ENCODE measurements around the gene USP10.
"Not testable (repeated sequence)": the region's sequence is repeated elsewhere in the genome, so short reads cannot be mapped to it uniquely, and the experiment has no call there.

USP10 gene

GRCh38 chr16:84726079-84726668 is 26.4 kb downstream of the USP10 start:
- peak; percentile 69 to 75 for DNase-seq (ENCODE audit: low read depth in 2 of 2)

DNA sequence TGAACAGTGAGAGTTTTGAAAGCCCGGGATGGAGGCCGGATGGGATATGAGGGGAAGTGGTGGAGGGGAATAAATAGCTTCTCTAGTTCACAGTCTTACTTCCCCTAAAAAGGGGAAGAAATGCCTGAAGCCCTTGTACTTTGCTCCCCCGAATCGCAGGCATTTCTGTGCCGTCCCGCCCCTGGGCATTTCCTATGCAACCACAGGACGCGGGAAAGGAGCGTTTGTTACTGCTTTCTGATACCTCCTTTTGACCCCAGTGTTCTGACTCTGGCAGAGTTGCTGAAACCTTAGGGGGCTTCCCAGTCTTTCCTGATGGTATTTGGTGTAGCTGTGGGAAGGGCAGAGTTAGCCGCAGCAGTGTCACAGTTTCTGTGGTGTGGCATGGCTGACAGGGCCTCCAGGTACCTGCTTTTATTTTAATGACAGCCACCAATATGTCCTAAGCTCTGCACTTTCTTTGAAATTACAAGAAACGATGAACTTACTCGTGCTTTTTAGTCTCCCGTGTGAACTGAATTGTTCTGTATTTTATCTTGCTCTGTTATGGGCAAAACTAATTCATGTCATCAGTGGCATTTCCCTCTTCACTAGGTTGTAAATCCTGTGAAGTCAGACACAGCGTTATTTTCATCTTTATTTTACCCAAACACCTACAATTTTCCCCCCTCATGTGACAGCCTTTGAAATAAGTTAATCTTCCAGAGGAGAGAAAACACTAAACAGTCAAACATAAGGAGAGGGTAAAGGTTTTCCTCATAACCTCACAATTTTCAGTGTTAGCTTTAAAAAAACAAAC is 27.1 kb downstream of the USP10 start:
- DNase-seq (ENCODE audit: low read depth in 2 of 2) = no peak

GRCh38 chr16:84728853-84729424 is 29.1 kb downstream of the USP10 start:
- no peak for DNase-seq (ENCODE audit: low read depth in 2 of 2)

DNA sequence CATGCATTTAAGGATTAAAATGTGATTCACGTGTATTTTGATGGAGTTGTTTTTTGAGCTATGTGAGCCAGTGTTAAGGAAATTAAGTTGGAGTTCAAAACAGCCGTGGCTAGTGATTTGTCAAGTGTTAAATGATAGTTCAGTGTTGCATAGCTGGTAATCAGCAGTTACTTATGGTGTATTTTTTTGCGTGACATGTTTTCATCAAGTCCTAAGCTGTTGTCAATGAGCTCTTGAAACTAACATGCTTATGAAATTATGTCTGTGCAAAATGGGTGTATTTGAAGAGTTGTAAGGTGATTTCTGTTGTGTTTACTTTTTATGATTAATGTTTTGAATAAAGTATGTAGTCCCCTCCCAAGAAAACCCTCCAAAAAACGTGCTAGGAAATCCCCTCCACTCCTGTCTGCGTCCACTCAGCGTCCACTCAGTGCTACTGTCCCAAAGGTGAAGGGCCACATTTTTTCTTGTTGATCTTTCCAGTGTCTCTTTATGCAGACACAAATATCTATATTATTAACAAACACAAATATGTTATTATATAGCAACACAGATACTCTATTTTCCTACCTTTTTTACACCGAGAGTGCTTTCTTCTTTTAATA is 30.0 kb downstream of the USP10 start:
- no peak for DNase-seq (ENCODE audit: low read depth in 2 of 2)

- no peak for DNase-seq (ENCODE audit: low read depth in 2 of 2)
Measured at GRCh38 chr16:84730406-84731106, 30.8 kb downstream of the USP10 start.

- DNase-seq (ENCODE audit: low read depth in 2 of 2) = not testable (repeated sequence)
Measured at GRCh38 chr16:84732332-84732673, 32.5 kb downstream of the USP10 start.

DNA sequence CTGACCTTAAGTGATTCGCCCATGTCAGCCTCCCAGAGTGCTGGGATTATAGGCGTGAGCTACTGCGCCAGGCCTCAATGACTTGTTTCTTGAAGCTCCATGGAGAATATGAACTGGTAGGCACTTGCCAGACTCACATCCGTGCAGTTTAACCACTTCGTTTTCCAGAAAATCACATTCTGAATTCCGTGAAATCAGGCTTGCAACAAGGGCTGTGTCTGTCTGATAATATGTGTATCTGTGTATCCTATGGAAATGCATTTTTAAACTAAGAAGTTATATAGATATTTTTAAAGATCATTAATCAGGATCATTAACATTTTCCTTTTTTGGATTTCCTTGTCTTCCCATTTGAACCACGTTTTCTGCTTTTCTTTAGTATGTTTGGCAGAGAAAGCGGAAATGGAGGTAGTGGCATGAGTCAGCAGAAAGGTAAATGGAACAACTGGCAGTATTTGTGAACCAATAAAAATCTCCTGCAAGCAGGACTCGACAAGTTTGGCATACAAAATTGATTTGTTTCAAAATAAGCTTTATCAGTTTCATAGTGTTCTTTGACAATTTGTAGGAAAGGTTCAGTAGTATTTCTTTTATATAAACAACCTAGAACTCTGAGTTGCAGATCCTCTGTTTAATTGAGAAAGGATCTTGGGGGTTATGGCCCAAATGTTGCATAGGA is 33.0 kb downstream of the USP10 start:
- DNase-seq (ENCODE audit: low read depth in 2 of 2) = no peak

DNA sequence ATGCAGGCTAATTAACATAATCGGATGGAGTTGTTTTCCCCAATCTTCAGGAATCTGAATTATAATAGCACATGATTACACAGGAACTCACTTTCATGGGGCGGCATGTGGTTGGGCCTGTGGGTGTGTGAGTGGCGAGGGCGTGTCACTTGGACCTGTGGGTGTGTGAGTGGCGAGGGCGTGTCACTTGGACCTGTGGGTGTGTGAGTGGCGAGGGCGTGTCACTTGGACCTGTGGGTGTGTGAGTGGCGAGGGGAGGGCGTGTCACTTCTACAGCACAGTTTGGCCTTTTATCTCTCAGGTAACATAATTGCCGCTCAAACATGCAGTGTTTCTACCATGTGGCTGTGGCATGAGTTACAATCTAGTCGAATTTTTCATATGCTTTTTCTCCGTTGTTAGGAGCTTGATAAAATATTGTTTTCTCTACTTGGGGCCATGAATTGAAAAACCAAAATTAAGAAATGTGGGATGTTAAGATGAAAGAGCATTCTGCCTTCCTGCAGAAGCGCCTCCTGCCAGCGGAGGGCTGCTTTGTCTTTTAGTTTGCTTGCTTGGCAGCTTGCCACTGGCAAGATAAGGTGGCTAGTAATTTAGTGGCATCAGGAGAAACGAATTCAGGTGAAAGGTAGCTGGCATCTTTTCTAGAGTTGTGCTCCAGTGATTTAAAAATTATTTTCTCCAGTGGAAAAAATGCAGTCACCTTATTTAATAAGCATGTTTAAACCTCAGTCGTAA is 36.2 kb downstream of the USP10 start:
- DNase-seq (ENCODE audit: low read depth in 2 of 2) = no peak

GRCh38 chr16:84737192-84738011 is 37.6 kb downstream of the USP10 start:
- DNase-seq (ENCODE audit: low read depth in 2 of 2) = no peak

GRCh38 chr16:84738255-84739038 is 38.6 kb downstream of the USP10 start:
- peak; percentile 38 to 51 for DNase-seq (ENCODE audit: low read depth in 2 of 2)

GRCh38 chr16:84739349-84740124 is 39.7 kb downstream of the USP10 start:
- no peak for DNase-seq (ENCODE audit: low read depth in 2 of 2)

DNA sequence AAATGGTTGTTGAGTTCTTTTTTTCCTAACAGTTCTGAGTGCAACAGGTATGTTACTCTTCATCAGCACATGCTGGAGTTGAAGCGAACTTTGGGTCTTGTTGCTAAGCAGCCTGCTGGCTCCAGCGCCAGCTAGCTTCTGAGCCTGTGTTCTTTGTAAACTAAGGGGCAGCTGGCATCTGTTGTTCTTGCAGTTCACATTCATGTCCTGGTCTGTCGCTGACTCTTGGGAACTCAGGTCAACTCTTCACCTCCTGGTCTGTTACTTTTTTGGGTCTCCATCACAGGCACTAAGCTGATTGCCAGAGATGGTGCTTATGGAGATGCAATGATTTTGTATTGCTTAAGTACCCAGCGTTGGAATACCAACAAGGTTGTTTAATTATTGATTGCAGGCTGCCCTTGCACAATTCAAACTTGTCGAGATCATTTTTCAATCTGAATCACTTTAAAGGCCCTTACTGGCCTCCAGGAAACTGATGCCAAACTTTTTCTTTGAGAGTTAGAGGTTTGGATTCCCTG is 40.9 kb downstream of the USP10 start:
- no peak for DNase-seq (ENCODE audit: low read depth in 2 of 2)

DNA sequence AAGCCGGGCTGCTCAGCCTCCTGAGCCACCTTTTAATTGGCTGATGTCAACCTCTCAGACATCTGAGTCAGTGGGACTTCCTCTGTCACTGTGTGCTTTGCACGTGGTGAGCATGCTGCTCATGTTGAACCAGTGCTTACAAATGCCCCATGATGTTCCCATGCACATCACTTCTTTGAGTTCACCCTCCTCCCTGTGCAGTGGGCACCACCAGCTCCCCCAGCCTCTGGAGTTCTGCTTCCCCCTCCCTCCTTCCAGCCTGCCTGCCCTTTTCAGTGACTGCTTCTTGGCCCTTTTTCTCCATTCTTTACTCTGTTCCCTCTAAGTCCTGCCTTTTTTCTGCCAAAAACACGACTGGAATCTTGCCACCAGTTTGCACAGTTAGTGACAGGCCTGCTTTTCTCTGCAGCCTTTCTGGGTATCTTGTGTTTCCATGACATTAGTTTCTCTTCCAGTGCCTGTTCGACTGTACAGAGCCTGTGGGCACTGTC is 41.6 kb downstream of the USP10 start:
- no peak for DNase-seq (ENCODE audit: low read depth in 2 of 2)

DNA sequence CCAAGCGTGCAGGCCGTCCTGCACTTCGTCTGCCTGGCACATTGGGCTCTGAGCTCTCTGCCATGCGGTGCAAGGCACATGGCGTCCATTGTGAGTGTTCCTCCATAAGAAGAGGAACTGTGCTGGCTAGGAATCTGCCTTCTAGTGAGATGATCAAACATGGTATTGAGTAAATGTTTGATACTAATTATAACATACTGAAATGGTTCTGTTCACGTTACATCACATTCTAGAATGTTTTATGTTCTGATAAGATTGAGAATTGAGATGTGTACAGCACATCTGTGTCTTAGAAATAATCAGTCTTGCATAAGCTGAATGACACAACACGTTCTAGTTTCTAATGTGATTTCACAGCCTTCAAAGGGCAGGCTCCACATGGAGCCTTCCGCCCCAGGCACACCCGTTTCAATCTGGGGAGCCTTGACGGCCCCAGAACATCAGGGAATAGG is 42.9 kb downstream of the USP10 start:
- no peak for DNase-seq (ENCODE audit: low read depth in 2 of 2)

GRCh38 chr16:84746231-84746630 is 46.4 kb downstream of the USP10 start:
- DNase-seq (ENCODE audit: low read depth in 2 of 2) = no peak

- no peak for DNase-seq (ENCODE audit: low read depth in 2 of 2)
Measured at GRCh38 chr16:84746875-84747274, 47.1 kb downstream of the USP10 start.

GRCh38 chr16:84748247-84748646 is 48.4 kb downstream of the USP10 start:
- not testable (repeated sequence) for DNase-seq (ENCODE audit: low read depth in 2 of 2)

DNA sequence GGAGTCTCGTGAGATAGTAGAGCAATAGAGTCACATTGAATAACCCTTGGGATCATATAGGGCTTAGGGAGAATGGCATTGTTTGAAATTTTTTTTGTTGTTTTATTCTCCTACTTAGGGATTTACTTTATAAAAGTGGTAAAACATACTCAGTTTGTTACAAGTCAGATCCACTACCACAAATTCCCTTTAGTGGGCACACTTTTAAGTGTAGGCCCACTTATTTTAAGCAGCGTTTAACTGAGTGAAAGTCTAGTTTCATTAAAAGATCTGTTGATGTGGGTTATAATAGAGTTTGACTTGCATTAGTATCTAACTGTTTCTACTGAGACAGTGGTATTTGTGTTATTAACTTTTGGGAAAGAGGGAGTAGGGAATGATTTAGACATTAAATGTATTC is 49.3 kb downstream of the USP10 start:
- DNase-seq (ENCODE audit: low read depth in 2 of 2) = no peak
